Cerebellar cortex (tissue), 1 donor: ENCODE results near the gene BPIFA3.

Experiments
- DNase-seq: peaks from one replicate; pipeline ENCODE4 v3.0.0-alpha.2; 2015; ENCODE audit warnings: low spot score

The BPIFA3 gene

DNA sequence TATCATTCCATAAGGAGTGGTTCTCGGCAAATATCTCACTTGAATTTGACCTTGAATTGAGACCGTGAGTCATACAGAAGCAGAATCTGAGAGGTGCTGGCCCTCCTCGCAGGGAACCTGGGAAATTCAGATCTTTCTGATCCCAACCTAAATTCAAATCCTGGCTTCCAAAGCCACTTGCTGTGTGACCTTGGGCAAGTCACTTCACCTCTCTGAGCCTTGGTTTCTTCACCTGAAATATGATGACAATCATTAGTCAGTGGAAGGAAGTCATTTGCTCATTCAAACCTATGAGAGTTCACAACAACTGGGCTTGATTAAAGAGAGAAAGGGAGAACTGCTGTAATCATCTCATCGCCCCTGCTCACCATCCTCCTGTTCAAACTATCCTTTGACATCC, 7.2 kb downstream of the BPIFA3 start:
- no peak for DNase-seq

DNA sequence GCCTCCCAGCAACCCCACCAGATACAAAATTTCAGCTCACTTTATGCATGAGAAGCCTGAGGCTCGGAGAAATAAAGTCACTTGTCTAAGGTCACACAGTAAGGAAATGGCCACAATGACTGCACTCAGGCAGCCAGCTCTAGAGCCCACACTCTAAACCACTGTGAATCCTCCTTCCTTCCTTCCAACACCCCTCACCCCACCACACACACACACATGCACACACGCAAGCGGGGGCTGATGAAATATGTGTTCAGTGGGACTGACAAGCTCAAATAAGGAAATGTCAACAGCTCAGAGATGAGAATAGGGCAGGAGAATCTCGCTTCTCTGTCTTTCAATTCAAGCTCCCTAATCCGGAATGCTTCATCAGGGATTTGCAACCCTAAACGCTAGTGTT, 12.7 kb downstream of the BPIFA3 start:
- DNase-seq, result no peak

DNA sequence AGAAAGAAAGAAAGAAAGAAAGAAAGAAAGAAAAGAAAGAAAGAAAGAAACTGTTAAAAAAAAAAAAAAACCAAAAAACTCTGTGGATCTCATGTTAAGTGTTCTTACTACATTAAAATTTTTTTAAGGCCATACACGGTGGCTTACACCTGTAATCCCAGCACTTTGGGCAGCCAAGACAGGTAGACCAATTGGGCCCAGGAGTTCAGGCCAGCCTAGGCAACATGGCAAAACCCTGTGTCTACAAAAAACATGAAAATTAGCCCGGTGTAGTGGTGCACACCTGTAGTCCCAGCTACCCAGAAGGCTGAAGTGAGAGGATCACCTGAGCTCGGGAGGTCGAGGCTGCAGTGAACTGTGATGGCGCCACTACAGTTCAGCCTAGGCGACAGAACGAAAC, 14.1 kb downstream of the BPIFA3 start:
- no peak for DNase-seq

DNA sequence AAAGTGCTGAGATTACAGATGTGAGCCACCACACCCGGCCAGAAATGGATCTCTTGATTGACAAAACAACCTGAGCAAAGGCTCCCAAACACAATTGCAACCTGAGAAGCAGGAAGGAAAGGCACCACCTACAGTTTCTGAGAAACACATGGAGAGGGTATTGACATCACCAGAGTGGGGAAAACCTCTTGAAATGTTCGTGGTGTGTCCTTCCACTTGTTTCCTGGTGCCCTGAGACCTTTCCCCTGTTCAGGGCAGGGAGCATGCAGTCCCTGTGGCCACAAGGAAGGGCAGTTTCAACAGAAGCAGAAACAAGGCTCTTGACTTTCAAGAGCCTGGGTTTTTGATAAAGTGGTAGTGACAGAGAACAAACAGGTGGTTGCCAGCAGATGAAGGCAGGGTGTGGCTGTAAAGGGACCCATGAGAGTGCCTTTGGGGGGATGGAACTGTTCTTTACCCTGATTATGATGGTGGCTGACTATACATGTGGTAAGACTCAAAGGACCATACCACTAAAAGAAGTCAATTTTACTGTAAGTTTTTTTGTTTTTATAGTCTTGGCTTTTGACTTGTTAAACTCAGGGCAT, 15.4 kb downstream of the BPIFA3 start:
- no peak for DNase-seq

DNA sequence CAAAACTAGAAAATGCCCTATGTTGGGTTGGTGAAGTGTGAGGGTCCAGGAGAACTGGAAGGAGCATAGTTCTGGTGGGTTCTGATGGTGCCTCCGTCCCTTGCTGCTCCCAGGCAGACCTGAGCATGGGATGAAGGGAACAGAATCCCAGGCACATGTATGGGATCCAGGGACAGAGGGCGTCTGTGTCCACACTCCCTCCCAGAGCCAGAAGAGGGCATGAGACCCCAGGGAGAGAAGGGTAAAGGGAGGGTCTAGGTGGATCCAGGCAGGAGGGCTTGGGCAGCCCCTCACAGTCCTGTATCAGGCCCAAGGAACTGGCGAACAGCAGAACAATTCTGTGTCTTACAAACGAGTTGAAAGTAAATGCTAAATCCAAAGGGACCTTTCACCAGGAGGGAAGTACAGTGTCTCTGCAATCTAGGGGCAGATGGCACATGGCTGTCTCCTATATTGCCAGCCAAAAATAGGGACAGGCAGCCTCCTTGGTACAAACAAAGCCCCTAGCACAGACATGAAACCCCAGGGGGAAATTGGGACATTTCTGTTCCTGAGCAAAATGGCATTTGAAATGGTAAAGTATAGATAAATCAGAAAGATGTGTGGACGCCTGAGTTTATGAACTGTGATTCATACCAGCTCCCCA, 16.1 kb downstream of the BPIFA3 start:
- DNase-seq, result peak; percentile 33

DNA sequence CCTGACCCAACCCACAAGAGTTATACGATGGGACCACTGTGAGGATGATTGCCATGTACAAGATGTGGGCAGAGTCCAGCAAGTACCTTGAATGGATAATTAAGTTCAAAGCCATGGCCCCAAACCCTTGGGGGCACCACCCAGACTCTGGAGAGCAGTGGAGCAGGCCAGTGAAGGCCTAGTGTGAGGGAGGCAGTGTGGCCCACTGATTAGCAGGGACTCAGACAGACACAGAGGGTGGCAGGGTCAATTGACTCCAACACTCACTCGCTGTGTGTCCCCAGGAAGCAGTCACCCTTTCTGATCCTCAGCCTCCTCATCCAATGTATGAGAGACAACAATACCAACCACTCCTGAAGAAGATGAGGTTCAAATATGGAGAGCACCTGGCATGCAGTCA, 16.9 kb downstream of the BPIFA3 start:
- DNase-seq, result no peak

DNA sequence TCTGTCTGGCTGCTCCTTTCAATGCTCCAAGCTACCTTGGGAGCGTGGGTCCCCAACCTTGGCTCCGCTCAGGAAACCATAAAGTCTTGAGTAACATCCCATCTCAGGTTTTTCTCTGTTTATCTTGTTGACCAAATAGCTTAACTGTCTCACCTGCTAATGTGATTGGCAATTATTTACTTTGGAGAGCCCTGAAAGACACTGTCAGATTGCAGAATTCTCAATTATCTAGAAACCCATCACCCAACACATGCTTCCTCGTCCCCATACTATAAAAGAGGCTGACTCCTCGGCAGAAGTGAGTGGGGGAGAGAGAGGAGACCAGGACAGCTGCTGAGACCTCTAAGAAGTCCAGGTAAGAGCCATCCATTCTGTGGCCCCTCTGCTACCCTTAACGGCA, 18.5 kb downstream of the BPIFA3 start, which contains the start of gene BPIFA1:
BPIFA1 (plus strand) TSS at position 301 of the 400 bp plus-strand sequence. CDS start 1,716 bp downstream, outside the sequence.
- no peak for DNase-seq

DNA sequence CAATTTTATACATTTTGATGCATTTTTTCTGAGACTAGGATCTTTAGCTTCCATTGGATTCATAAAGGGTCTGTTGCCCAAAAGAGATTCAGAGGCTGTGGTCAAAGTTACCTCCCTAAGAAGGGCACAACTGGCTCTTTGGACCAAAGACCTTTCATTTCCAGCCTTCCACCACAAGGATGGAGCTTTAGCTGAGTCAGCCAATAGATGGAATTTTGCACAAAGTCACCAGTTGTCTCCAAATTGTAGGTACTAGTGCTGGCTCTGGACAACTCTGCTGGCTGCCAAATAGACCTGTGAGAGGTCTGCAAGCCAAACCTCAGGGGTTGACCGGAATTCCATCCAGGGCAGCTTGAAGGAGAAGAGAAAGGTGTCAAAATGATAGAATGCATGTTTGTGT, 19.2 kb downstream of the BPIFA3 start:
- no peak for DNase-seq

DNA sequence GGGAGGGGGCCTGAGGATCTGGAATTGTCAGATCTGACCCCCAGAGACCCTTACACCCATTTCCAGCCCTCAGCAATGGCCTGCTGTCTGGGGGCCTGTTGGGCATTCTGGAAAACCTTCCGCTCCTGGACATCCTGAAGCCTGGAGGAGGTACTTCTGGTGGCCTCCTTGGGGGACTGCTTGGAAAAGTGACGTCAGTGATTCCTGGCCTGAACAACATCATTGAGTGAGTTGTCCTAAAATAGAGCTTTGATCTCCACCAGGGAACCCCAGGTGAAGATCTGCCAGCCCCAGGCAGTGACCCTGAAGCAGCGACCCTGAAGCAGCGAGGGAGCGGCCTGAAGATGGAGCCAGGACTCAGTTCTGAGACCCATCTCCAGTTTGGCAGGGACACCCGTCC, 20.8 kb downstream of the BPIFA3 start:
- no peak for DNase-seq

DNA sequence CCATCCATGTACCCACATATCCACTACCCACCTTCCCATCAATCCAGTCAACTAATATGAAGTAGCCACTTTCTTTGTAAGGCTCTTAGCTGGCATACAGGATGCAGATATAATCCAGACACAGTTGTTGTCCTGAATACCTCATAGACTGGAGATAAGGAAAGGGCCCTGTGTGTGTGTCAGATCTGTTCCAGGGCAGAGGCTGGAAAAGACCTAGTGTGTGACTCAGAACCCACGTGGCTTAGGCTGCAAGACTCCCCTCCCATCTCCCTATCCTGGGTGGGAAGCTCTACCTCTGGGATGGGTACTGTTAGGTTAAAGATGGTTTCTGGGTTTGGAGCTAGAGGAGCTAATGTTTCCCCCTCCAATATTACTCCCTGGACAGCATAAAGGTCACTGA, 22.3 kb downstream of the BPIFA3 start:
- DNase-seq, result no peak

DNA sequence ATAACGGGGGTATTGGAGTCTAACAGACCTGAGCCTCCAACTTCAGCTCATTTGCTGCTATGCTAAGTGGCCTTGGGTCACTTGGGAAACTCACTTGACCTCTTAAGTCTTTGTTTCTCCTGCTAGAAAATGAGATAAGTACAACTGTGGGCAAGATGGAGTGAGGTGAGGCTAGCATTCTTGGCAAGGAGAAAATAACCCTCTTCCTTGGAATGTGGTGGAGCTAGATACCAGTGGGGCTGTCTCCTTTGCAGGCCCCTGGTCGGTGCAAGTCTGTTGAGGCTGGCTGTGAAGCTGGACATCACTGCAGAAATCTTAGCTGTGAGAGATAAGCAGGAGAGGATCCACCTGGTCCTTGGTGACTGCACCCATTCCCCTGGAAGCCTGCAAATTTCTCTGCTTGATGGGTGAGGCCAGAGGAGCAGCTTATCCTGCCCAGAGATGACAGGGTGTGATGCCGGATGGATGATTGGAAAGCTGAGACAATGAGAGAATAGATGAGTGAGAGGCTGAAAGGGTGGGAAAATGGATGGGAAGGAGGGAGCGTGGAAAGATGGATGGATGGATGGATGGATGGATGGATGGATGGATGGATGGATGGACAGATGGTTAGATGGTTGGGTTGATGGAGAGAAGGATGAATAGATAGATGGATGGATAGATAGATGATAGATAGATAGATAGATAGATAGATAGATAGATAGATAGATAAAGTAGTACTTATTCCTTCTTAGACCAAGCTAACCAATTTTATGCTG, 23.0 kb downstream of the BPIFA3 start:
- DNase-seq, result no peak

DNA sequence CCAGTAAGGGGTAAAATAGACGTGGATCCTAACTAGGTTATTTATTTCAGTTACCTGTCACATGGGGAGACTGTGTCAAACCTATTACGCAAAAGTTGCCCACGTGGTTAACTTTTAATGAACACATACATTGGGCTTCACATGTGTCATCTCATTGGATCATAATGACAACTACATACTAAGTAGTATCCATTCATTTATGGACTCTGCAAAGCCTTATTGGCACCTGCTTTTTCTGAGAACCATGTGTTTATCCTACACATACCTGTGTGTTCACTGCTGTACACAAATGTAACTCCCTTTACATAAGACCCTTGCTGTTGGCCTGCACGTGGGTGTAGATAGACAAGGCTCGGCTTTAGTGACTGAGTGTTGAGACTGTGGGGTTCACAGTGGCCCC, 23.8 kb downstream of the BPIFA3 start:
- no peak for DNase-seq

DNA sequence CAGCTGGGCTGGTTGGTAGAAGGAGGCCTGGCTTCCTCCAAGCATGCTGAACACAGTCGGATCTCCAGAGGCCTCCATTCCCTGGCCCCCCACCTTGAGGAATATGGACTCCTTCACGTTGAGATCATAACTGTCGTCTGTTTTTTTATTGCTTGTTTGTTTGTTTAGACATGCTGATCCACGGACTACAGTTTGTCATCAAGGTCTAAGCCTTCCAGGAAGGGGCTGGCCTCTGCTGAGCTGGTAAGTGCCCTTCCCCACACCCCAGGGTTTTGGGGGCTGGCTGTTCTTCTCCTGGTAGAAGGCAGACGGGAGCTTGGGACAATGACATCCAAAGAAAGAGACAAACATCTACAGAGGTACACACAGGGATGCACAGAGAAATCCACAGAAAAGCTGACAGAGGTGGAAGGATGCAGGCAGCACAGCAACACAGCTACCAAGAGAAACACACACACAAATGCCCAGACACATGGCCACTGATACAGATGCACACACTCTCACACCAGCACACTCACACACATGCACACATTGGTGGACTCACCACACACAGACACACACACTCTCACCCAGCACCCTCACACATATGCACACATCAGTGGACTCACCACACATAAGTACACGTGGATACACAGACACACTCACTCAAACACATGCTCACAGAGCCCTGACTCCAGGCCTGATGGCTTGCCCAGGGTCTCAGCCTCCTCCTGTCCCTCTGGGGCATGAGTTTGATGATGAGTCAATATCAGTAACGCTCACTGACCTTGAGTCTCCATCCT, 25.4 kb downstream of the BPIFA3 start:
- no peak for DNase-seq

DNA sequence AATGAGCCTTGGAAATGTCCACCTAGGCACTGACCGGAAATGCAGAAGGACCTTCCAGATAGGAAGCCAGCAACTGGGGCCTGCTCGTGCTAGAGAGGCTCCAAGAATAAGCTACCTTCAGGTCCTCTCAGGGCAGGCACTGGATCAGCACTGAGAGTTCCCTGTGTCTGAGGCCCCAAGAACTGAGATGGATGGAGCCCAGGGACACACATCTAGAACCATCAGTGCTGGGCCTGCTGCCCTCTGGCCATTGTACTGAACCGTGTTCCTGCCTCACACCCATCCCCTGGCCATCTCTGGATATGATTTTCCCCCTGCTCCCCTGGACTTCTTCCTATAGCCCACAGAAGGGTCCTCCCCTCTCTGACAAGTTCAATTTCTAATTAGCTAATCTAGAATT, 28.9 kb downstream of the BPIFA3 start:
- DNase-seq, result no peak

DNA sequence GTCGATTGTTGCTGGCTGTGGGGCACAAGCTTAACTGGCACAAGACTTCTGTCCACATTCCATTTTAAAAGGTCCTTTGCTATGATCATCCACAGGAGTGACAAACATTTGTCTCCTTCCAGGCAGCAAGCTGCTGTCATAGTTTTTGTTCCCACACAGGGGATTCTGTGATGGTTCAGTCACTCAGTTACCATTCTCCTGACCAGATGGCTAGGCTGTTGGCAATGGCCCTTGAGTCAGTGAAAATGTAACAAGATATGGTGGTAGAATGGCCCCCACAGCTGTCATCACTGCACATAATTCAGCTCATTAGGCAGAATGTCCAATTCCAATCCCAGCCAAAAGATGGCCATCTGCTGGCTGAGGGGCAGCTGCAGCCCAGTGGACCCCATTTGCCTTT, 32.3 kb downstream of the BPIFA3 start:
- peak; percentile 87 for DNase-seq

DNA sequence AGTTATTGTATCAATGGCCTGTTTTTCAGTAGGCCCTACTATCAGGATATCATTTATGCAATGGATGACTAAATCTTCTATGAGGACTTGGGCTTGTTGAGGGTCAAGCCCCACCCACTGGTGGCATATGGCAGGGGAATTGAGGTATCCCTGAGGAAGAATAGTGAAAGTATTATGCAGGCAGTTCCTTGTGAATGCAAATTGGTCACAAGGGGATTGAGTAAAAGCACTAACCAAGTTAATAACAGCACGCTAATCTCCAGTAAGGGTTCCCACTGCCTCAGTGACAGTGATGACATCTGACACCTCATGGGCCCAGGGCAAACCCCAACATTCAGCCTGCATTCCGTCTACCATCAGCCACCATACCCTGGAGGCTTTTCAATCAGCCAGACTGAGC, 33.5 kb downstream of the BPIFA3 start:
- no peak for DNase-seq

DNA sequence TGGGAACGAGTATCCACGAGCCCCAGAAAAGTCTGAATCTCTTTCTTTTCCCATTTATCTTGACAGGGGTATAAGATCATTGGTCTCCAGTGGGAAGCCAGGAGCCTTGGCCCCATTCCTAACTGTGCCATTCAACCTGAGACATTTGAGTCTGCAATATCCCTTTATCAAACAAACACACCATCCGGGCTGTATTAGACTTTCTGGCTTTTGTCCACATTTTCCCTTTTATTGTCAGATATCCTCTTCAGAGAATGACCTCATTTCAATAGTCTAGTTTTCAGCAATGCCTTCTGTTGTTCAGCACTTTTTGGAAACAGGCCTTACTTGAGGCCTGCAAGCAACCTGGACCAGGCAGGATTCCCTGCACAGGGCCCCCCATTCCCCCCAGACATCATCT, 34.3 kb downstream of the BPIFA3 start:
- DNase-seq, result peak; percentile 81

DNA sequence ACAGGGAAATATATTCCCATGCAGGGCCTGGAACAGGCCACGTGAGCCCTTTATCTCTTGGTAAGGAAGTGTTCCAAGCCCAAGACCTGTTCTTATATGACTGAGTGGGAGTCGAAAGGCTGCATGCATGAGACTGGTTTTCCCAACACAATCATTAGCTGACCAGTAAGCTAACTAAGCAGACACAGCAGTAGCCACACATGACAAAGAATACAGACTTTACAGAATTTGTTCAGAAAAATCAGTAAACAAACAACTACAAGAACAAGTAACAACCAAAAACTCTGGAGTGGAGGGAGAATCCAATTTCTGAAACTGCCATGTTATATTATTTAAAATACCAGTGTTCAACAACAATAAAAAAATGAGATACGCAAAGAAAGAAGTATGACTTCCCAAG, 35.3 kb downstream of the BPIFA3 start:
- no peak for DNase-seq

DNA sequence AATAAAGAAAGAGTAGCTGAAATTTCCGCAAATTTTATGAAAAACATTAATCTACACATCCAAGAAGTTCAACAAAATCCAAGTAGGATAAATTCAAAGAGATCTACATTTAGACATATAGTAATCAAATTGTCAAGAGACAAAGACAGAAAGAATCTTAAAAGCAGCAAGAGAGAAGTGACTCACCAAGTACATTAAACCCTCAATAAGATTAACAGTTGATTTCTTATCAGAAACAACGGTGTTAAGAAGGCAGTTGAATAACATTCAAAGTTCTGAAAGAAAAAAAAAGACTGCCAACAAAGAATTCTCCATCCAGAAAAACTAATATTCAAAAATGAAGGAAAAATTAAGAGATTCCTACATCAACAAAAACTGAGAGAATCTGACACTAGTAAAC, 37.9 kb downstream of the BPIFA3 start:
- DNase-seq, result no peak

DNA sequence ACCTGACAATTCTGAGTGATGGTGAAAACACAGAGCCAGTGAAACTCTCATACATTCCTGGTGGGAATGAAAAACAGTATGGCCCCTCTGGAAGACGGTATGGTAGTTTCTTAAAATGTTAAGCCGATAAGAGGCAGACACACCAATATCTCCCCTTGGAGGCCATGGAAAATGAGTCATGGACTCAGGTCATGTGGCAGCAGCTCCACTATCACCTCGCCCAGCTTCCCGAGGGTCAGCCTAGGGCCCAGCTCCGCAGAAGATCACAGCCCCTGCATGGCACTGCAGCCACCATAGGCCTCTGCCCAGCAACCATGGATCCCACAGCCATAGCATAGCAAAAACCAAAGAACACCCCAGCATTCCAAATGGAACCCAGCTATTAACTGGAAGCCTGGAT, 40.1 kb downstream of the BPIFA3 start:
- DNase-seq, result no peak

DNA sequence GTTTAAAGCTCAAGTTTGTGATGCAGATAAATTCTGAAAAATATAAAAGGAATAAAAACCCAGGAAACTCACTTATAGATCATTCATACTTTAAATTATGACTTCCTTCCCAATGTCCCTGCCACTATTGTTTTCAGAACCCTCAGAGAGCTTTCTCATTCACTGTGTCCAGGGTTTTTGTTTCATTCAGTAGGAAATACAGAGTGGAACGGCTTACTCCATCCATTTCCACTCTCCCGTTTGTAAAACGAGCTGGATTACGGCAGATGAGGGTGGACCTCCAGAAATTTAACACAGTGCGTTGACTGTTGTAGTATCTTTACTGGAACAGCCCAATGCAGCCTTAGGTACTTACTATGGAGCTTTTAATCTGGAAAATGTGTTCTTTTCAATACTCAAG, 42.2 kb downstream of the BPIFA3 start:
- DNase-seq, result no peak

DNA sequence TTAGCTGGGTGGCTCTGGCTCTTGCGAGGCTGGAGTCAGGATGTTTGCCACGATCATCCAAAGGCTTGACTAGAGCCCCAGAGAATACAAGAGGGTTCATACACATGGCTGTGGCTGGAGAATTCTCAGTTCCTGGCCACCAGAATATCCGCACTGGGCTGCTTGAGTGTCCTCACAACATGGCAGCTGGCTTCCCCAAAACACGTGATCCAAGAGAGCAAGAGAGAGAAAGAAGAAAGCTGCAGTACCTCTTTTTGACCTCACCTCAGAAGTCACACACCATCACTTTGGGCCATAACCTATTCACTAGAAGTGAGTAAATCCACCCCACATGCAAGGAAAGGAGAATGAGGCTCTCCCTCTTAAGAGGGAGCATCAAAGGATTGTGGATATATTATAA, 44.3 kb downstream of the BPIFA3 start:
- DNase-seq, result no peak

DNA sequence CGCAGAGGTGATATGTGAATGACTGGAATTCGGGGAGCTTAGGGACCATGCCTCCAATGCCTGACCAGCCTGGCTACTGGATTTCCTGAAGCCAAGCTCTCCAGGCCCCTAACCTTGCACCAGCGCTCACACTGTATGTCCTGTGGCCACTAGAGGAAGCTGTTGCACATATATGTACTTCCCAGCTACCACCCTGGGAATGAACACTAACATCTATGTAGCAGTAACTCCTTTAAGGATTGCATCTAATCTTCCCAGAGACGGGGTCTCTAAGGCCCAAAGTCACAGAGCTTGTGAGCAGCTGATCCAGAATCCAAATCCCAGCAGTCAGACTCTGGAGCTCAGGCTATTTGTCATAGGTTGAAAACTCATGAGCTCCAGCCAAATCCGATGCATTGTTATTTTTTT, 45.5 kb downstream of the BPIFA3 start:
- DNase-seq, result peak; percentile 77
